ENCODE measurements around the gene OR1I1. TPM values are rescaled to one million over a fixed set of nuclear protein-coding genes. Genes with fewer than 3 reads are reported as not detected.

OR1I1 gene
- not detected in 2 replicates for polyA plus RNA-seq (2013)

- Histone ChIP-seq H2AFZ (ENCODE audit: insufficient read depth, low read length, poor library complexity) (no peak within 1 kb of the TSS), H2BK5ac (ENCODE audit: low read depth, low read length, poor library complexity) (no peak within 1 kb of the TSS), H3K36me3 (ENCODE audit: control insufficient read depth in 1 of 2, insufficient read depth in 2 of 2, low read length in 2 of 2) (no peaks in the 10 kb centered on the region), H2BK120ac (ENCODE audit: insufficient read depth, low read length, poor library complexity) (no peak within 1 kb of the TSS), H2BK12ac (ENCODE audit: low read length) (no peak within 1 kb of the TSS), H3K18ac (ENCODE audit: low read length) (no peak within 1 kb of the TSS), H3K79me1 (ENCODE audit: low read length) (no peaks in the 10 kb centered on the region), H3K27ac (ENCODE audit: low read depth, low read length) (no peak within 1 kb of the TSS), H4K12ac (ENCODE audit: low read depth, low read length) (no peak within 1 kb of the TSS), H3K4ac (ENCODE audit: low read depth, low read length) (no peak within 1 kb of the TSS), H4K91ac (ENCODE audit: low read depth, low read length) (no peak within 1 kb of the TSS), H3K79me2 (ENCODE audit: control insufficient read depth, insufficient read depth, low read length, poor library complexity) (no peaks in the 10 kb centered on the region), H3K9me3 (ENCODE audit: insufficient read depth, low read depth, low read length) (no peaks in the 10 kb centered on the region), H3K4me1 (ENCODE audit: control insufficient read depth in 1 of 2, insufficient read depth in 2 of 2, low read length in 2 of 2) (no peaks in the 10 kb centered on the region), H3K27me3 (ENCODE audit: insufficient read depth, low read length) (no peaks in the 10 kb centered on the region), H4K8ac (ENCODE audit: low read depth, low read length) (no peak within 1 kb of the TSS), H3K4me2 (ENCODE audit: low read length) (no peak within 1 kb of the TSS), H2AK5ac (ENCODE audit: low read length) (no peak within 1 kb of the TSS), H3K9ac (ENCODE audit: low read length) (no peak within 1 kb of the TSS), H3K4me3 (ENCODE audit: low read depth, low read length) (no peak within 1 kb of the TSS), H3K23ac (ENCODE audit: low read length) (no peak within 1 kb of the TSS), H3K14ac (ENCODE audit: low read length) (no peak within 1 kb of the TSS)
- no peak for DNase-seq
- no CpG with 5 or more reads among the region's 6 CpGs for whole genome bisulfite sequencing (ENCODE audit: extremely low coverage, insufficient coverage, insufficient read length)
These were observed at the start of gene OR1I1 for GRCh38 chr19:15081911-15082310. TSS of gene OR1I1 (plus strand) at chr19:15082211. CDS start at chr19:15087066, 4,855 bp downstream.

- Histone ChIP-seq H3K9me3 (ENCODE audit: insufficient read depth, low read depth, low read length) (peaks cover 5% of the 10 kb centered on the region), H3K79me1 (ENCODE audit: low read length) (no peaks in the 10 kb centered on the region), H3K27me3 (ENCODE audit: insufficient read depth, low read length) (no peaks in the 10 kb centered on the region), H2BK12ac (ENCODE audit: low read length) (no peak overlapping the region), H4K12ac (ENCODE audit: low read depth, low read length) (no peak overlapping the region), H3K4me1 (ENCODE audit: control insufficient read depth in 1 of 2, insufficient read depth in 2 of 2, low read length in 2 of 2) (no peaks in the 10 kb centered on the region), H3K27ac (ENCODE audit: low read depth, low read length) (no peak overlapping the region), H3K4me3 (ENCODE audit: low read depth, low read length) (no peak overlapping the region), H4K8ac (ENCODE audit: low read depth, low read length) (no peak overlapping the region), H2BK5ac (ENCODE audit: low read depth, low read length, poor library complexity) (no peak overlapping the region), H4K91ac (ENCODE audit: low read depth, low read length) (no peak overlapping the region), H3K4me2 (ENCODE audit: low read length) (no peak overlapping the region), H2AK5ac (ENCODE audit: low read length) (no peak overlapping the region), H3K36me3 (ENCODE audit: control insufficient read depth in 1 of 2, insufficient read depth in 2 of 2, low read length in 2 of 2) (no peaks in the 10 kb centered on the region), H2BK120ac (ENCODE audit: insufficient read depth, low read length, poor library complexity) (no peak overlapping the region), H3K79me2 (ENCODE audit: control insufficient read depth, insufficient read depth, low read length, poor library complexity) (no peaks in the 10 kb centered on the region), H3K23ac (ENCODE audit: low read length) (no peak overlapping the region), H3K14ac (ENCODE audit: low read length) (no peak overlapping the region), H3K18ac (ENCODE audit: low read length) (no peak overlapping the region), H3K9ac (ENCODE audit: low read length) (no peak overlapping the region), H3K4ac (ENCODE audit: low read depth, low read length) (no peak overlapping the region), H2AFZ (ENCODE audit: insufficient read depth, low read length, poor library complexity) (no peak overlapping the region)
- WGBS (ENCODE audit: extremely low coverage, insufficient coverage, insufficient read length): no CpG with 5 or more reads among the region's 1 CpG
- DNase-seq: no peak
These were observed 46.2 kb upstream of the OR1I1 start for GRCh38 chr19:15035795-15036311.

- no peak overlapping the region for H3K27ac ChIP-seq (ENCODE audit: low read depth, low read length)
- H3K4me1 ChIP-seq (ENCODE audit: control insufficient read depth in 1 of 2, insufficient read depth in 2 of 2, low read length in 2 of 2): no peaks in the 10 kb centered on the region
- no peak overlapping the region for H3K4ac ChIP-seq (ENCODE audit: low read depth, low read length)
- H3K27me3 ChIP-seq (ENCODE audit: insufficient read depth, low read length): no peaks in the 10 kb centered on the region
- no peak overlapping the region for H3K14ac ChIP-seq (ENCODE audit: low read length)
- H2BK120ac ChIP-seq (ENCODE audit: insufficient read depth, low read length, poor library complexity): no peak overlapping the region
- H3K18ac ChIP-seq (ENCODE audit: low read length): no peak overlapping the region
- H2BK12ac ChIP-seq (ENCODE audit: low read length): no peak overlapping the region
- no peak overlapping the region for H3K9ac ChIP-seq (ENCODE audit: low read length)
- no CpG with 5 or more reads among the region's 4 CpGs for WGBS (ENCODE audit: extremely low coverage, insufficient coverage, insufficient read length)
- no peak overlapping the region for H3K4me2 ChIP-seq (ENCODE audit: low read length)
- no peak overlapping the region for H4K8ac ChIP-seq (ENCODE audit: low read depth, low read length)
- H2AK5ac ChIP-seq (ENCODE audit: low read length): no peak overlapping the region
- H2AFZ ChIP-seq (ENCODE audit: insufficient read depth, low read length, poor library complexity): no peak overlapping the region
- DNase-seq: no peak
- no peaks in the 10 kb centered on the region for H3K36me3 ChIP-seq (ENCODE audit: control insufficient read depth in 1 of 2, insufficient read depth in 2 of 2, low read length in 2 of 2)
- no peak overlapping the region for H2BK5ac ChIP-seq (ENCODE audit: low read depth, low read length, poor library complexity)
- no peaks in the 10 kb centered on the region for H3K79me2 ChIP-seq (ENCODE audit: control insufficient read depth, insufficient read depth, low read length, poor library complexity)
- H3K79me1 ChIP-seq (ENCODE audit: low read length): no peaks in the 10 kb centered on the region
- peaks cover 16% of the 10 kb centered on the region for H3K9me3 ChIP-seq (ENCODE audit: insufficient read depth, low read depth, low read length)
- no peak overlapping the region for H4K12ac ChIP-seq (ENCODE audit: low read depth, low read length)
- H4K91ac ChIP-seq (ENCODE audit: low read depth, low read length): no peak overlapping the region
- H3K4me3 ChIP-seq (ENCODE audit: low read depth, low read length): no peak overlapping the region
- H3K23ac ChIP-seq (ENCODE audit: low read length): no peak overlapping the region
These were observed 44.4 kb upstream of the OR1I1 start for GRCh38 chr19:15037586-15037985.

GRCh38 chr19:15038294-15038693, 43.7 kb upstream of the OR1I1 start:
- Histone ChIP-seq H3K4ac (ENCODE audit: low read depth, low read length) (no peak overlapping the region), H4K12ac (ENCODE audit: low read depth, low read length) (no peak overlapping the region), H2AFZ (ENCODE audit: insufficient read depth, low read length, poor library complexity) (no peak overlapping the region), H4K91ac (ENCODE audit: low read depth, low read length) (no peak overlapping the region), H2BK12ac (ENCODE audit: low read length) (no peak overlapping the region), H3K4me3 (ENCODE audit: low read depth, low read length) (no peak overlapping the region), H2BK5ac (ENCODE audit: low read depth, low read length, poor library complexity) (no peak overlapping the region), H2AK5ac (ENCODE audit: low read length) (no peak overlapping the region), H4K8ac (ENCODE audit: low read depth, low read length) (no peak overlapping the region), H3K36me3 (ENCODE audit: control insufficient read depth in 1 of 2, insufficient read depth in 2 of 2, low read length in 2 of 2) (no peaks in the 10 kb centered on the region), H2BK120ac (ENCODE audit: insufficient read depth, low read length, poor library complexity) (no peak overlapping the region), H3K9ac (ENCODE audit: low read length) (no peak overlapping the region), H3K23ac (ENCODE audit: low read length) (no peak overlapping the region), H3K4me1 (ENCODE audit: control insufficient read depth in 1 of 2, insufficient read depth in 2 of 2, low read length in 2 of 2) (no peaks in the 10 kb centered on the region), H3K79me1 (ENCODE audit: low read length) (no peaks in the 10 kb centered on the region), H3K27ac (ENCODE audit: low read depth, low read length) (no peak overlapping the region), H3K18ac (ENCODE audit: low read length) (no peak overlapping the region), H3K79me2 (ENCODE audit: control insufficient read depth, insufficient read depth, low read length, poor library complexity) (no peaks in the 10 kb centered on the region), H3K27me3 (ENCODE audit: insufficient read depth, low read length) (no peaks in the 10 kb centered on the region), H3K4me2 (ENCODE audit: low read length) (no peak overlapping the region), H3K14ac (ENCODE audit: low read length) (no peak overlapping the region), H3K9me3 (ENCODE audit: insufficient read depth, low read depth, low read length) (peaks cover 17% of the 10 kb centered on the region)
- no peak for DNase-seq
- WGBS (ENCODE audit: extremely low coverage, insufficient coverage, insufficient read length): no CpG with 5 or more reads among the region's 3 CpGs
